Heart right ventricle (tissue), 16 donors: ENCODE results near the gene TSPAN10. TPM values are rescaled to one million over a fixed set of nuclear protein-coding genes. Genes with fewer than 3 reads are reported as not detected.

Experiments
- ATAC-seq, 8 donors: fragments of 200-7000 bp; cut with Tn5 transposase; one replicate each; pipeline ENCODE4 v1.9.1; 2020; ENCODE audit warnings: mild to moderate bottlenecking in 8 of 8, moderate library complexity in 8 of 8, moderate number of reproducible peaks in 1 of 8
- DNase-seq, 2 donors: peaks; one replicate each; pipeline ENCODE4 v3.0.0-alpha.2; 2020
- H3K27ac ChIP-seq, 10 donors: fragments of 200-600 bp; sonication (generic) in 2 of 10; one replicate each; pipeline versions ENCODE4 v1.5.0 to v1.8.0; 2020 to 2022; ENCODE audit warnings: mild to moderate bottlenecking in 3 of 10
- H3K27me3 ChIP-seq, 7 donors: fragments of 200-600 bp; one replicate each; pipeline ENCODE4 v1.8.0; 2021 to 2022; ENCODE audit warnings: mild to moderate bottlenecking in 2 of 7
- H3K36me3 ChIP-seq, 9 donors: fragments of 200-600 bp; sonication (generic) in 1 of 9; one replicate each; pipeline versions ENCODE4 v1.5.0 to v1.8.0; 2020 to 2022; ENCODE audit warnings: mild to moderate bottlenecking in 2 of 9
- H3K4me1 ChIP-seq, 9 donors: fragments of 200-600 bp; sonication (generic) in 1 of 9; one replicate each; pipeline versions ENCODE4 v1.5.0 to v1.8.0; 2020 to 2022; ENCODE audit warnings: mild to moderate bottlenecking in 4 of 9
- H3K4me3 ChIP-seq, 10 donors: fragments of 200-600 bp; sonication (generic) in 2 of 10; one replicate each; pipeline versions ENCODE4 v1.5.0 to v1.8.0; 2020 to 2022; ENCODE audit warnings: mild to moderate bottlenecking in 7 of 10, moderate library complexity in 2 of 10
- H3K9me3 ChIP-seq, 11 donors: fragments of 200-600 bp in 10 of 11; sonication (generic) in 2 of 11; one replicate each; pipeline versions ENCODE4 v1.5.0 to v1.8.0; 2013 to 2022; ENCODE audit warnings: mild to moderate bottlenecking in 2 of 11, control low read depth in 1 of 11, moderate library complexity in 1 of 11
- WGBS, 2 donors: extraction: QIAGEN DNeasy Blood & Tissue Kit; methylation state at CpG; one replicate each; pipeline ENCODE4 v1.1.7; 2013; ENCODE audit warnings: inconsistent platforms in 1 of 2; 5-methylcytosine and 5-hydroxymethylcytosine counted together
- intact Hi-C, 10 donors: fragments of 100-400 bp; cut with DNase I; formaldehyde crosslinking; loops; one replicate each; pipeline versions ENCODE4 v1.11.1 to v1.14.2; 2022
- long read RNA-seq, 3 donors: library from polyadenylated mRNA; unstranded; transcript quantifications; one replicate each; pipeline ENCODE4 v2.0.0, GENCODE V29; 2020 to 2021
- polyA plus RNA-seq, 2 donors: library from polyadenylated mRNA; stranded (reverse); fragments of 200-250 nt; gene quantifications; one replicate each; pipeline ENCODE4 v1.2.3, GENCODE V29; 2013
- total RNA-seq, 10 donors: library from RNA; stranded (reverse); fragmentation: NEBNext Ultra II Directional in 3 of 10; extraction: Animal tissue kit (Norgen Biotek cat#: 25700) in 3 of 10; gene quantifications; one replicate each; pipeline versions ENCODE4 v1.2.1 to v1.2.4, GENCODE V29; 2021 to 2023
- TF ChIP-seq, protein P1 (sequence below), 9 donors: fragments of 200-600 bp; sonication (generic) in 2 of 9; IDR thresholded peaks; one replicate each; pipeline versions ENCODE4 v1.5.0 to v1.8.0; 2021 to 2022; ENCODE audit warnings: antibody characterized with exemption in 9 of 9, mild to moderate bottlenecking in 5 of 9, moderate library complexity in 1 of 9
- donor health status: Arrhythmogenic right ventricular cardiomyopathy.
- donor health status: ischemic (EF 13 %, LVEDD 7.1; RV severe dilation, severe dysfunction).
- donor health status: healthy with polysubstance abuse.
- donor health status: DM: no; HTN: yes; CAD: no.
- donor health status: DM: no; HTN: no; CAD: no.
- donor health status: ischemic (EF 25% LVEDD 6.9; RV normal size, moderate dysfunction).
- donor health status: ischemic (EF 25% LVEDD 5.7; RV mildly dilated, moderate dysfunction).
- donor health status: healthy.
- donor health status: DM: yes; HTN: yes; CAD: no.
- donor health status: Ischemic cardiomyopathy.
- donor health status: ischemic (EF 35%, LVEDD 5.7; RV mildly dilated, moderate dysfunction).
- donor health status: nonischemic (EF 11% LVEDD 7.7; RV severe dilation, severe dysfunction).
- donor health status: DM: yes; HTN: yes; CAD: no.
- donor health status: PGD.
- donor health status: ischemic (EF 29% LVEDD 5.4; RV normal size, mild dysfunction).
- donor health status: nonischemic (EF 23%, LVEDD 6.1; RV moderate dilation, normal function).

TSPAN10 gene
- total RNA-seq = under 1 TPM; 0.12 to 0.57 (median 0.27) TPM
- under 1 TPM; 0.22 to 0.26 TPM for polyA plus RNA-seq
- long read RNA-seq, donor 1 = 0 reads
- long read RNA-seq, donor 2 = 0 reads
- long read RNA-seq, donor 3 = 0 reads

GRCh38 chr17:81636505-81637288 lies at the start of gene TSPAN10, which contains the start of gene NPLOC4:
Gene TSPAN10, plus strand, starts transcription at chr17:81637196. Its CDS starts 5,217 bp downstream, at chr17:81642413.
Gene NPLOC4, minus strand, starts transcription at chr17:81637112. Its CDS starts 182 bp downstream, at chr17:81636930.
- ATAC-seq = peak; percentile 84 to 94 (median 90)
- H3K4me3 ChIP-seq = peak within 1 kb of the TSS; percentile 51 to 99 (median 90)
- H3K9me3 ChIP-seq = no peaks in the 10 kb centered on the region
- TF ChIP-seq, protein P1, sequence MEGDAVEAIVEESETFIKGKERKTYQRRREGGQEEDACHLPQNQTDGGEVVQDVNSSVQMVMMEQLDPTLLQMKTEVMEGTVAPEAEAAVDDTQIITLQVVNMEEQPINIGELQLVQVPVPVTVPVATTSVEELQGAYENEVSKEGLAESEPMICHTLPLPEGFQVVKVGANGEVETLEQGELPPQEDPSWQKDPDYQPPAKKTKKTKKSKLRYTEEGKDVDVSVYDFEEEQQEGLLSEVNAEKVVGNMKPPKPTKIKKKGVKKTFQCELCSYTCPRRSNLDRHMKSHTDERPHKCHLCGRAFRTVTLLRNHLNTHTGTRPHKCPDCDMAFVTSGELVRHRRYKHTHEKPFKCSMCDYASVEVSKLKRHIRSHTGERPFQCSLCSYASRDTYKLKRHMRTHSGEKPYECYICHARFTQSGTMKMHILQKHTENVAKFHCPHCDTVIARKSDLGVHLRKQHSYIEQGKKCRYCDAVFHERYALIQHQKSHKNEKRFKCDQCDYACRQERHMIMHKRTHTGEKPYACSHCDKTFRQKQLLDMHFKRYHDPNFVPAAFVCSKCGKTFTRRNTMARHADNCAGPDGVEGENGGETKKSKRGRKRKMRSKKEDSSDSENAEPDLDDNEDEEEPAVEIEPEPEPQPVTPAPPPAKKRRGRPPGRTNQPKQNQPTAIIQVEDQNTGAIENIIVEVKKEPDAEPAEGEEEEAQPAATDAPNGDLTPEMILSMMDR (IDR thresholded peaks at IDR 0.05) = no peak
- peak; percentile 80 to 90 for DNase-seq
- no peaks in the 10 kb centered on the region for H3K27me3 ChIP-seq
- intact Hi-C loops = loop anchor here in 2 of 10 donors (1.0 to 2.0 kb wide), 2 partner anchors 30 kb away; partner anchors contain the start of genes CCDC137 (in 2 of the 2) and OXLD1 (in 2 of the 2)
- peak within 1 kb of the TSS; percentile 82 to 99 (median 96) for H3K27ac ChIP-seq
- WGBS, 2 donors = 0% methylated on average over 66 to 77 of the region's 77 CpGs
- peaks cover 0 to 14% (median 0%) of the 10 kb centered on the region in 9 donors for H3K36me3 ChIP-seq
- H3K4me1 ChIP-seq = peaks cover 6 to 52% (median 34%) of the 10 kb centered on the region in 9 donors

GRCh38 chr17:81589612-81590011 lies 47.4 kb upstream of the TSPAN10 start:
- no peak for DNase-seq
- WGBS, 2 donors = 93 to 97% methylated on average over 5 of the region's 5 CpGs
- Histone ChIP-seq H3K9me3 (no peaks in the 10 kb centered on the region), H3K4me1 (peaks cover 0 to 19% (median 6%) of the 10 kb centered on the region in 9 donors), H3K27ac (no peak overlapping the region), H3K36me3 (peaks cover 0 to 100% (median 72%) of the 10 kb centered on the region in 9 donors), H3K4me3 (no peak overlapping the region), H3K27me3 (no peaks in the 10 kb centered on the region)
- ATAC-seq = no peak
- TF ChIP-seq, protein P1 (IDR thresholded peaks at IDR 0.05) = no peak
- intact Hi-C loops = no loop called here

GRCh38 chr17:81590121-81590520 lies 46.9 kb upstream of the TSPAN10 start:
- H3K4me1 ChIP-seq = peaks cover 0 to 19% (median 6%) of the 10 kb centered on the region in 9 donors
- no peak overlapping the region for H3K4me3 ChIP-seq
- 93 to 97% methylated on average over 8 of the region's 8 CpGs for WGBS, 2 donors
- DNase-seq (no peak), ATAC-seq (no peak)
- peaks cover 0 to 100% (median 73%) of the 10 kb centered on the region in 9 donors for H3K36me3 ChIP-seq
- TF ChIP-seq, protein P1 (IDR thresholded peaks at IDR 0.05) = no peak
- intact Hi-C loops = no loop called here
- no peaks in the 10 kb centered on the region for H3K9me3 ChIP-seq
- no peak overlapping the region for H3K27ac ChIP-seq
- no peaks in the 10 kb centered on the region for H3K27me3 ChIP-seq

- TF ChIP-seq, protein P1 (IDR thresholded peaks at IDR 0.05) = no peak
- intact Hi-C loops = no loop called here
- H3K4me3 ChIP-seq = no peak overlapping the region
- no peaks in the 10 kb centered on the region for H3K27me3 ChIP-seq
- WGBS, 2 donors = 91 to 94% methylated on average over 14 of the region's 14 CpGs
- H3K36me3 ChIP-seq = peaks cover 0 to 100% (median 74%) of the 10 kb centered on the region in 9 donors
- no peak overlapping the region for H3K27ac ChIP-seq
- peaks cover 0 to 19% (median 6%) of the 10 kb centered on the region in 9 donors for H3K4me1 ChIP-seq
- peak in 1 of 8 donors; percentile 13 for ATAC-seq
- DNase-seq = no peak
- no peaks in the 10 kb centered on the region for H3K9me3 ChIP-seq
Measured at GRCh38 chr17:81591971-81592370, 45.0 kb upstream of the TSPAN10 start.
